HCT116 (cell line): ENCODE data around the gene GFPT1. TPM values are rescaled to one million over a fixed set of nuclear protein-coding genes. Genes with fewer than 3 reads are reported as not detected.

Source experiments
- ATAC-seq: fragments of 200-7000 bp; cut with Tn5 transposase; 2 replicates; pipeline ENCODE4 v1.9.1; 2020; ENCODE audit warnings: mild to moderate bottlenecking, moderate library complexity
- BruUV-seq: library from RNA; stranded (reverse); fragments of 400-500 nt; replicated peaks from 2 replicates; lab custom pipeline; 2021; lab: Mats Ljungman, UMichigan
- CTCF ChIA-PET: fragments of 300-600 bp; sonication (Branson Sonifier 250); formaldehyde crosslinking; loops from one replicate; lab custom pipeline; 2021; ENCODE audit warnings: antibody characterized with exemption; lab: Charles Lee
- POLR2A ChIA-PET: fragments of 300-600, 350-600 bp; sonication (Branson Sonifier 250); formaldehyde crosslinking; loops from one replicate; lab custom pipeline; 2021; ENCODE audit warnings: antibody characterized with exemption; lab: Charles Lee
- RAD21 ChIA-PET, 2 experiments: fragments of 300-600 bp; sonication (Branson Sonifier 250); formaldehyde crosslinking; loops; one replicate each; lab custom pipeline; 2023; ENCODE audit warnings: low total read pairs in 2 of 2; ENCODE audit not compliant: uncharacterized antibody in 2 of 2, unreplicated experiment in 2 of 2, low non-redundant PET in 1 of 2; lab: Charles Lee
- DNase-seq: peaks from one replicate; pipeline ENCODE4 v3.0.0-alpha.2; 2010; ENCODE audit warnings: low read depth, low spot score
- H2AFZ ChIP-seq: fragments of 200-600 bp; shearing (Covaris generic), sonication (generic); 2 replicates; pipeline ENCODE4 v1.6.1; 2017; ENCODE audit warnings: low read depth, mixed run types, mixed read lengths, antibody characterized with exemption, low read length; ENCODE audit not compliant: poor library complexity, severe bottlenecking
- H3K27ac ChIP-seq: 2 replicates; pipeline ENCODE4 v1.5.1; 2012; ENCODE audit warnings: low read depth, low read length
- H3K27me3 ChIP-seq: fragments of 200-600 bp; sonication (generic); 2 replicates; pipeline ENCODE4 v1.6.1; 2016; ENCODE audit warnings: mixed run types, low read length, mixed read lengths; ENCODE audit not compliant: insufficient read depth
- H3K36me3 ChIP-seq, 2 experiments: fragments of 200-500 bp in 1 of 2; fragments of 200-600 bp in 1 of 2; sonication (Bioruptor generic) in 1 of 2; sonication (generic) in 1 of 2; 2 replicates each; pipeline versions ENCODE4 v1.5.1 to v1.6.1; 2014 to 2016; ENCODE audit warnings: low read length in 2 of 2, inconsistent platforms in 1 of 2, mixed read lengths in 1 of 2, mixed run types in 1 of 2; ENCODE audit not compliant: insufficient read depth in 2 of 2, control insufficient read depth in 1 of 2
- H3K4me1 ChIP-seq, 2 experiments: fragments of 200-600 bp in 1 of 2; sonication (generic) in 1 of 2; 2 replicates each; pipeline versions ENCODE4 v1.5.1 to v1.6.1; 2012 to 2017; ENCODE audit warnings: low read length in 2 of 2, inconsistent platforms in 1 of 2, mild to moderate bottlenecking in 1 of 2, mixed read lengths in 1 of 2, mixed run types in 1 of 2, moderate library complexity in 1 of 2; ENCODE audit not compliant: insufficient read depth in 2 of 2, control insufficient read depth in 1 of 2
- H3K4me2 ChIP-seq: fragments of 200-600 bp; sonication (generic); 2 replicates; pipeline ENCODE4 v1.6.1; 2017; ENCODE audit warnings: mixed run types, low read length, mixed read lengths
- H3K4me3 ChIP-seq, 2 experiments: fragments of 200-600 bp in 1 of 2; sonication (generic) in 1 of 2; replicated peaks in 1 of 2; 2 replicates each; pipeline ENCODE4 v1.5.1; 2011 to 2016; ENCODE audit warnings: low read length in 2 of 2, control low read depth in 1 of 2, low read depth in 1 of 2, mild to moderate bottlenecking in 1 of 2, mixed read lengths in 1 of 2, mixed run types in 1 of 2
- H3K79me2 ChIP-seq: fragments of 200-600 bp; sonication (generic); 2 replicates; pipeline ENCODE4 v1.6.1; 2017; ENCODE audit warnings: mild to moderate bottlenecking, mixed run types, low read length, moderate library complexity, mixed read lengths; ENCODE audit not compliant: insufficient read depth
- H3K9ac ChIP-seq: fragments of 200-600 bp; sonication (generic); 2 replicates; pipeline ENCODE4 v1.6.1; 2016; ENCODE audit warnings: low read length, mixed read lengths
- H3K9me2 ChIP-seq: fragments of 200-600 bp; sonication (generic), shearing (Covaris generic); 2 replicates; pipeline ENCODE4 v1.6.1; 2017; ENCODE audit warnings: mixed run types, mild to moderate bottlenecking, moderate library complexity; ENCODE audit not compliant: insufficient read depth
- H3K9me3 ChIP-seq, 2 experiments: fragments of 200-500 bp in 1 of 2; fragments of 200-600 bp in 1 of 2; sonication (Bioruptor generic) in 1 of 2; sonication (generic) in 1 of 2; 2 replicates each; pipeline ENCODE4 v1.6.1; 2014 to 2017; ENCODE audit warnings: low read length in 2 of 2, mixed read lengths in 2 of 2, inconsistent platforms in 1 of 2, low read depth in 1 of 2, mild to moderate bottlenecking in 1 of 2, mixed run types in 1 of 2, moderate library complexity in 1 of 2; ENCODE audit not compliant: control insufficient read depth in 1 of 2, insufficient read depth in 1 of 2
- H4K20me1 ChIP-seq: fragments of 200-600 bp; sonication (generic), shearing (Covaris generic); 2 replicates; pipeline ENCODE4 v1.6.1; 2017; ENCODE audit warnings: mixed run types, mild to moderate bottlenecking, moderate library complexity; ENCODE audit not compliant: insufficient read depth
- CBX3 ChIP-seq: IDR thresholded peaks from 2 replicates; pipeline ENCODE4 v1.6.1; 2012; ENCODE audit warnings: low read depth
- CEBPB ChIP-seq: IDR thresholded peaks from 2 replicates; pipeline ENCODE4 v1.6.1; 2012; ENCODE audit warnings: low read depth
- EGR1 ChIP-seq: IDR thresholded peaks from 2 replicates; pipeline ENCODE4 v1.6.1; 2012; ENCODE audit warnings: low read depth
- ELF1 ChIP-seq: IDR thresholded peaks from 2 replicates; pipeline ENCODE4 v1.6.1; 2012; ENCODE audit warnings: low read depth, borderline replicate concordance
- EZH2 ChIP-seq: fragments of 200-600 bp; sonication (generic); IDR thresholded peaks from 2 replicates; pipeline ENCODE4 v1.6.1; 2017; ENCODE audit warnings: antibody characterized with exemption, mixed run types
- EZH2phosphoT487 ChIP-seq: fragments of 200-600 bp; IDR thresholded peaks from 2 replicates; pipeline ENCODE4 v1.6.1; 2018; ENCODE audit warnings: antibody characterized with exemption, borderline replicate concordance
- JUND ChIP-seq: IDR thresholded peaks from 2 replicates; pipeline ENCODE4 v1.6.1; 2012
- POLR2A ChIP-seq: IDR thresholded peaks from 2 replicates; pipeline ENCODE4 v1.7.0; 2011; ENCODE audit warnings: borderline replicate concordance; ENCODE audit not compliant: insufficient read depth, insufficient read length; ENCODE audit errors: extremely low read depth
- POLR2AphosphoS5 ChIP-seq: IDR thresholded peaks from 2 replicates; pipeline ENCODE4 v1.6.1; 2011; ENCODE audit warnings: mild to moderate bottlenecking, low read depth, low read length, moderate library complexity
- TCF7L2 ChIP-seq: IDR thresholded peaks from 2 replicates; pipeline ENCODE4 v1.7.0; 2011; ENCODE audit warnings: borderline replicate concordance, inconsistent platforms; ENCODE audit not compliant: insufficient read depth, insufficient read length; ENCODE audit errors: extremely low read depth
- intact Hi-C: fragments of 100-400 bp; cut with micrococcal nuclease; formaldehyde crosslinking; loops from 2 replicates; pipeline ENCODE4 v1.10.0; 2022
- total RNA-seq: library from RNA; stranded (reverse); gene quantifications from one replicate; pipeline ENCODE4 v1.2.1, GENCODE V29; 2021; ENCODE audit not compliant: unreplicated experiment
- TF ChIP-seq, protein P1 (sequence below): IDR thresholded peaks from 2 replicates; pipeline ENCODE4 v1.6.1; 2012
- TF ChIP-seq, protein P2 (sequence below): IDR thresholded peaks from 2 replicates; pipeline ENCODE4 v1.6.1; 2012
- TF ChIP-seq, protein P3 (sequence below): IDR thresholded peaks from 2 replicates; pipeline ENCODE4 v1.6.1; 2011; ENCODE audit warnings: mild to moderate bottlenecking, low read length, moderate library complexity; ENCODE audit not compliant: insufficient replicate concordance; ENCODE audit errors: extremely low read depth

GFPT1 gene
- total RNA-seq, 1 experiment from 2014 or later = 62.4 TPM

DNA sequence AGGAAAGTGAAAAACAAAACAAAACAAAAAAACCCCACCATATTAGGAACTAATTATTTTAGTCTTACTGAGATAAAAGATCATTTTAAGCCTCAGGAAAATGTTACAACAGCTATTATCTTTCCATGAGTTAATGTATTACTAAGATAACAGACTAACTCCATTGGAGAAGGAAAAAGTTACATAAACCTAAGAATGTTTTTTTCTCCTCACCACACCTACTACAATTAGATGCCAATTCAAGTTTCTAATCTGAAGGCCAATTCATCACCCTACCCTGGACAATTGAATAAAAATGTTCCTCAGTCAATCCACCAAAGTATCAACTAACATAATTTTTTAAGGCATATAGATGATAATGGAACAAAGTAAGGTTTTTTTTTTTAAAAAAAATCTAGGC lies 10.2 kb upstream of the GFPT1 start (continued):
- TF ChIP-seq, protein P1, sequence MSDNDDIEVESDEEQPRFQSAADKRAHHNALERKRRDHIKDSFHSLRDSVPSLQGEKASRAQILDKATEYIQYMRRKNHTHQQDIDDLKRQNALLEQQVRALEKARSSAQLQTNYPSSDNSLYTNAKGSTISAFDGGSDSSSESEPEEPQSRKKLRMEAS = no peak
- TF ChIP-seq, protein P2, sequence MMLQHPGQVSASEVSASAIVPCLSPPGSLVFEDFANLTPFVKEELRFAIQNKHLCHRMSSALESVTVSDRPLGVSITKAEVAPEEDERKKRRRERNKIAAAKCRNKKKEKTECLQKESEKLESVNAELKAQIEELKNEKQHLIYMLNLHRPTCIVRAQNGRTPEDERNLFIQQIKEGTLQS = no peak

DNA sequence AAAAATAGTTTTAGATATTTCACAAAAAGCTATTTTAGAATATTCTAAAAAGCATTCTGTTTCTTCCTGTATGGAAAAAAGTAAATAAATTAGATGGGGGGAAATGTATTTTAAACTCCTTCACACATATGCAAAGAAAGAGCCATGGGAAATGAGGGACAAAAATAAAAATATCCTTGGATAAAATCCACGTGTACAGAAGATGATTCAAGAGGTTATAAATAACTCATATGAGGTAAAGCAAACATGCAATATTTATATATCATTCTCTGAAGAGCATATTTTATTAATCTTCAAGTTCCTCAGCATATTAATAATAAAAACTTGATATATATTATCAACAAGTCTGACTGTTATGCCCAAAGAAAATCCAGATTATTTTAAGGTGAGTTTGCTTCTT lies 8.8 kb upstream of the GFPT1 start:
- RAD21 ChIA-PET = no interaction called here
- no peaks in the 10 kb centered on the region for H3K79me2 ChIP-seq
- H3K27ac ChIP-seq = no peak overlapping the region
- CTCF ChIA-PET = interaction anchor here (0.7 kb wide), 1 partner anchor 329 kb away, joined by 3 read pairs; no protein-coding TSS in a partner anchor
- no peaks in the 10 kb centered on the region for H3K4me1 ChIP-seq
- ATAC-seq (no peak), DNase-seq (no peak)
- no peak overlapping the region for H3K9ac ChIP-seq
- H2AFZ ChIP-seq = no peak overlapping the region
- POLR2A ChIA-PET = no interaction called here
- no peak for TF ChIP-seq EZH2
- TF ChIP-seq, protein P2 = no peak
- TF ChIP-seq CBX3 = no peak
- no peak for TF ChIP-seq CEBPB
- TF ChIP-seq, protein P3, sequence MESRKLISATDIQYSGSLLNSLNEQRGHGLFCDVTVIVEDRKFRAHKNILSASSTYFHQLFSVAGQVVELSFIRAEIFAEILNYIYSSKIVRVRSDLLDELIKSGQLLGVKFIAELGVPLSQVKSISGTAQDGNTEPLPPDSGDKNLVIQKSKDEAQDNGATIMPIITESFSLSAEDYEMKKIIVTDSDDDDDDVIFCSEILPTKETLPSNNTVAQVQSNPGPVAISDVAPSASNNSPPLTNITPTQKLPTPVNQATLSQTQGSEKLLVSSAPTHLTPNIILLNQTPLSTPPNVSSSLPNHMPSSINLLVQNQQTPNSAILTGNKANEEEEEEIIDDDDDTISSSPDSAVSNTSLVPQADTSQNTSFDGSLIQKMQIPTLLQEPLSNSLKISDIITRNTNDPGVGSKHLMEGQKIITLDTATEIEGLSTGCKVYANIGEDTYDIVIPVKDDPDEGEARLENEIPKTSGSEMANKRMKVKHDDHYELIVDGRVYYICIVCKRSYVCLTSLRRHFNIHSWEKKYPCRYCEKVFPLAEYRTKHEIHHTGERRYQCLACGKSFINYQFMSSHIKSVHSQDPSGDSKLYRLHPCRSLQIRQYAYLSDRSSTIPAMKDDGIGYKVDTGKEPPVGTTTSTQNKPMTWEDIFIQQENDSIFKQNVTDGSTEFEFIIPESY = no peak
- TF ChIP-seq EZH2phosphoT487 = no peak
- TF ChIP-seq POLR2A = no peak
- TF ChIP-seq EGR1 = no peak
- TF ChIP-seq TCF7L2 = no peak
- TF ChIP-seq ELF1 = no peak
- TF ChIP-seq POLR2AphosphoS5 = no peak
- no peak for TF ChIP-seq JUND
- H3K4me2 ChIP-seq = no peak overlapping the region
- no TSS peak for BruUV-seq
- intact Hi-C loops = no loop called here
- peaks cover 0 to 3% of the 10 kb centered on the region in 2 experiments; a peak in 1 of 4 replicates for H3K36me3 ChIP-seq
- no peaks in the 10 kb centered on the region for H4K20me1 ChIP-seq
- H3K4me3 ChIP-seq = no peak overlapping the region
- no peaks in the 10 kb centered on the region for H3K9me2 ChIP-seq
- H3K27me3 ChIP-seq = no peaks in the 10 kb centered on the region
- no peaks in the 10 kb centered on the region for H3K9me3 ChIP-seq
